GM19328 (cell line): Measurements from ENCODE around the gene KDM6A.
A peak's percentile ranks its signal among the peaks of the same experiment; 100 is the strongest.
"Not testable (repeated sequence)": the region's sequence is repeated elsewhere in the genome, so short reads cannot be mapped to it uniquely, and the experiment has no call there.

ENCODE experiments used
- ATAC-seq: cut with Tn5 transposase; IDR thresholded peaks from one replicate; pipeline ENCODE4 v1.9.1; 2021; ENCODE audit warnings: mild to moderate bottlenecking, moderate library complexity; ENCODE audit not compliant: unreplicated experiment

The KDM6A gene

DNA sequence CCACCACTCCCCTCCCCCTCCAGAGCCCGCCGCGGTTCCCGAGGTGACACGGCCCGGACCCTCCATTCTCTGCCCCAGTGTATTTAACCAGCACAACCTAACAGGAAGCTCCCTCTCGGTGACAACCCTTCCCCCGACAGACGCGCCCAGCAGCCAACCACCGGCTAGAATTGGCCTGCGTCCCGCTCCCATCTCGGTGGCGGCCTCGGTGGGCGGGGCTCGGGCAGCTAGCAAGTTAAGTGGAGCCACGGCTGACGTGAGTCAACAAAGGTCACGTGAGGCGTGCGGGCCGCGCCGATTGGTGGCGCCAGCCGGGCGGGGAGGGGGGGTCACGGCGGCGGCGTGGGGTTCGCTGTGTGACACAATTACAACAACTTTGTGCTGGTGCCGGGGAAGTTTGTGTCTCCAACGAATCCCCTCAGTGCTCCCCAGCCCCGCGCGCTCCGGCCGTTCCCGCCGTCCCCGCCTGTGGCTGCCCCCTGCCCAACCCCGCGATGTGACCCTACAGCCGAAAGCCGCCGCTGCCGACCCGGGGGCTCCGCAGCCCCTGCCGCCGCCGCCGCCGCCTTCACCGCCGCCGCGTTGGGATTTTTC, at the start of gene KDM6A:
KDM6A (plus strand) TSS at position 368 of the 594 bp plus-strand sequence. CDS start 364 bp downstream, outside the sequence.
- peak; percentile 81 for ATAC-seq

DNA sequence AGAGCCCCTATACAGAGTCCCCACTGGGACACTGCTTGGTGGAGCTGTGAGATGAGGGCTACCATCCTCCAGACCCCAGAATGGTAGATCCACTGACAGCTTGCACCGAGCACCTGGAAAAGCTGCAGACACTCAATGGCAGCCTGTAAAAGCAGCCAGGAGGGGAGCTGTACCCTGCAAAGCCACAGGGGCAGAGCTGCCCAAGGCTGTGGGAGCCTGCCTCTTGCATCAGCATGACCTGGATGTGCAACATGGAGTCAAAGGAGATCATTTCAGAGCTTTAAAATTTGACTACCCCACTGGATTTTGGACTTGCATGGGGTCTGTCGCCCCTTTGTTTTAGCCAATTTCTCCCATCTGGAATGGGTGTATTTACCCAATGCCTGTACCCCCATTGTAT, 49.8 kb upstream of the KDM6A start:
- not testable (repeated sequence) for ATAC-seq

DNA sequence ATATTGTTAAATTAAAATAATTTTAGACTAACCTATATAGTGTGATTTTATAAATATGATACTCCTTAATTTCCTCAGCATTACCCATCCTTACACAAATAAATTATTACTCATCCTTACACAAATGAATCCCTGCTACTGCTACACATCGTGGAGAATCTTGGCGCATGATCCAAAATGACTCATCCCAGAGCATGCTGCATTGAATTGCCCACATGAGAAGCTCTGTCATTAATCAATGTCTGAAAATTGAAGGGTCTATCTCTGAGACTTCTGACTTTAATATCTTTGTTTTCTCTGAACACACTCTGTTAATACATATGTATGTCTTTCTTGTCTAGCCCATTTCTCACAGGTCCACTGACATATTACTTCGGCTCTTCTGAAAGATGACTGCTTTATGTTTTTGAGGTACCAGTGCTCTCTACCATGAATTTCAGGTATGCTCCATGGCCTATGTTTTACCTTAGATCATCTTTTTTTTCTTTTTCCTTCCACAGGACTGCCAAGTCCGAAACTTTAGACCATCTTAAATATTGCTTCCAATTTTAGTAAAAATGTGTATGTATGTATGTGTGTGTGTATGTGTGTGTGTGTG, 44.9 kb upstream of the KDM6A start:
- no peak for ATAC-seq

DNA sequence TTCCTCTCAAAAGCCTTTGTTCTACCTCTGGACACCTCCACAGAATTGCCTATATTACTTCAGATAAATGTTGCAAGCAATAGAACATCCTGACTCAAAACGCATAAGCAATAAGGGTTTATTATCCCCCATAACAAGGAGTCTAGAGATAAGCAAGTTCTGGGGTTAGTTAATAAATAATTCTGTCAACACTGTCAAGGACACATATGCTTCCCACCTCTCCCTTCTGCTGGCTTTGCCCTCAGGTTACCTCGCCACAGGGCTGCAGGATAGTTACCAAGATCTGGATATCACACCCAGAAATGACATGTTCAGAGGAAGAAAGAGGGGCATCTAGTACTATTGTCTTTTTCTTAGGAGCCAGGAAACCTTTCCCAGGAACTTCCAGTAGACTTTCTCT, 43.2 kb upstream of the KDM6A start:
- no peak for ATAC-seq

DNA sequence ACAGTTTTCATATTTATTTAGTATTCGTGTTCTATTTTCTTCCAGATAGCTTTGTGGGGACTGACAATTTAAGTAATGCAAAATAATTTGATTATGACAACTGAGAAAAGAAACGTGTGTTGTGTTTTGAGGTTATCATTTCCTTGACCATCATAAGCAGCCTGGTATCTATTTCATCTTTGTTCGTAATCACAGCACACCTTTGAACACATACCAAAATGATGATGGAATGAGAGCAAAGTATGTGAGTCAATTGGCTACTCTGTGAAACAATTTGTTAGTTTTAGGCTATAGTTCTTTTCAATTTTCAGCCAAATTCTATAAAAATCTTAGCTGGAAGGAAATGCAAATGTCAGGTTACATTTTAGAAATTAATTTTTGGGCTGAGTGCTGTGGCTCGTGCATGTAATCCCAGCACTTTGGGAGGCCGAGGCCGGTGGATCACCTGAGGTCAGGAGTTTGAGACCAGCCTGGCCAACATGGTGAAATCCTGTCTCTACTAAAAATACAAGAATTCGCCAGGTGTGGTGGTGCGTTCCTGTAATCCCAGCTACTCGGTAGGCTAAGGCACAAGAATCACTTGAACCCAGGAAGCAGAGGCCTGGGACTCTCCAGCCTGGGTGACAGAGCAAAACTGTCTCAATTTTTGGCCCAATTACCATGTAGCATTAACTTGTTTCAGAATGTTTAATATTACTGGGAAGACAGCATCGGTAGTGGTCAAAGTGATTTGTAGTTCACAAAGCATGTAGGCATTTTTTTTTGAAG, 30.3 kb upstream of the KDM6A start:
- no peak for ATAC-seq

DNA sequence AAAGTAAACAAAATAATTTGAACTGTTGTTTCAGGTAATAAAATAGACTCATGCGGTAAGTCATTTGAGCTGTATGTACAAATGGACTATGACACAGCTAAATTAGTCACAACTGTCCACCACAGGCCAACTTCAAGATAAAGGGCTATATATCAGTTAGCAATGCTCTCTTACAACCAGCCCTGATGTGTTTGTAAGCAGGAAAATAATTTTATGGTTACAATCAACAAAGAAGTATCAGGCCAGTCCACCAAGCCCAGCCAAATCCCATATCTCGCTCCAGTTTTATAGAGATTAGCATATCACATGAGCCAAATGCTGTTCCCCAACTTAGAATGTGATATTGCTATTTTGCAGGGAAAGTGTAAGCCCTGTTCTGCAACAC, 29.7 kb upstream of the KDM6A start:
- ATAC-seq, result no peak

DNA sequence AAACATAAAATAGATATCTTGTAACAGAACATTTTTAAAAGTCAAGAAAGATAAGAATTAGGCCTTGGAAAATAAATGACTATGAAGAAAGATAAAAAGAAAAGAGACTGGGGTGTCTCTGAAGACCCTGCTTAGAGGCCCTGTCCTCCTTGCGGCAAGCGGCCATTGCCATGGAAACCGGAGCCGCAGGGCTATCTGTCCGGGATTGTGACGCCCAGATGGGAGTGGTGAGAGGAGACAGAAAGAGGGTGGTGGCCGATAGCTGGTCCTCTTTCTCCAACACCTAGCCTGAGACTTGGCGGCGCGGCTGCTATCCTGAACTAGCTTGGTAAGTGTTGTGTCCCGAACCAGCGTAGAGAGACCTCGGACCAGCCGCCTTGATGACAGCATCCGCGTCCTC, 29.2 kb upstream of the KDM6A start, which contains the start of gene DUSP21:
DUSP21 (plus strand) TSS at position 269 of the 400 bp plus-strand sequence; CDS start at position 381, 112 bp downstream.
- no peak for ATAC-seq

DNA sequence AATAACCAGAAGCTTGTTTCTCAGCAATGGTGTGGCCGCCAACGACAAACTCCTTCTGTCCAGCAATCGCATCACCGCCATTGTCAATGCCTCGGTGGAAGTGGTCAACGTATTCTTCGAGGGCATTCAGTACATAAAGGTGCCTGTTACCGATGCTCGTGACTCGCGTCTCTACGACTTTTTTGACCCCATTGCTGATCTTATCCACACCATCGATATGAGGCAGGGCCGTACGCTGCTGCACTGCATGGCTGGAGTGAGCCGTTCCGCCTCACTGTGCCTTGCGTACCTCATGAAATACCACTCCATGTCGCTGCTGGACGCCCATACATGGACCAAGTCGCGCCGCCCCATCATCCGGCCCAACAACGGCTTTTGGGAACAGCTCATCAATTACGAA, 28.8 kb upstream of the KDM6A start:
- no peak for ATAC-seq

DNA sequence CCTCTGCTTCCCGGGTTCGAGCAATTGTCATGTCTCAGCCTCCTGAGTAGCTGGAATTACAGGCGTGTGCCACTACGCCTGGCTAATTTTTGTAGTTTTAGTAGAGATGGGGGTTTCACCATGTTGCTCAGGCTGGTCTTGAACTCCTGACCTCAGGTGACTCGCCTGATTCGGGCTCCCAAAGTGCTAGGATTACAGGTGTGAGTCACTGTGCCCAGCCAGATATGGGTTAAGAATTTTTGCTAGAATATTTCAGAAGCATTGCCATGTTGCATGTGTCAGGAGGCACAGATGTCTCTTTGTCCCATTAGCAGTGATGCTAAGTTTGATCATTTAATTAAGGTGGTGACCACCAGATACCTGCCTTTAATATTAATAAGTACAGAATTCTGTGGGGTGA, 22.1 kb upstream of the KDM6A start:
- not testable (repeated sequence) for ATAC-seq

DNA sequence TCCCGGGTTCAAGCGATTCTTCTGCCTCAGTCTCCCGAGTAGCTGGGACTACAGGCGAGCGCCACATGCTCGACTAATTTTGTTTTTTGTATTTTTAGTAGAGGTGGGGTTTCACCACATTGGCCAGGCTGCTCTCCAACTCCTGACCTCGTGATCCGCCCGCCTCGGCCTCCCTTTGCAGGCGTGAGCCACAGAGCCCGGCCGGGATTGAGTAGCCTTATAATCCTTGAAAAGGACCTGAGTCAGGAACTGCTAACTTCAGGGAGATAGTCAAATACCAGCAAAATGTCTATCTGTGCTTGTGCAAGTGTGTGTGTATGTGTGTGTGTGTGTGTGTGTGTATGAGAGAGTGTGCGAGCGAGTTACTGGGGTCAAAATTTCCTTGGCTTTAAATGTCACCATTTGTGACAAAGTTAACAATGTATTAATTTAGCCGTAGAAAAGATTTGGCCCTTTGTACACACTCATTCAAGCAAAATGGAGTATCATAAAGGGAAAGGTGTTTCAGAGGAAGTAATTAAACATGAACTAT, 1.8 kb upstream of the KDM6A start:
- no peak for ATAC-seq

DNA sequence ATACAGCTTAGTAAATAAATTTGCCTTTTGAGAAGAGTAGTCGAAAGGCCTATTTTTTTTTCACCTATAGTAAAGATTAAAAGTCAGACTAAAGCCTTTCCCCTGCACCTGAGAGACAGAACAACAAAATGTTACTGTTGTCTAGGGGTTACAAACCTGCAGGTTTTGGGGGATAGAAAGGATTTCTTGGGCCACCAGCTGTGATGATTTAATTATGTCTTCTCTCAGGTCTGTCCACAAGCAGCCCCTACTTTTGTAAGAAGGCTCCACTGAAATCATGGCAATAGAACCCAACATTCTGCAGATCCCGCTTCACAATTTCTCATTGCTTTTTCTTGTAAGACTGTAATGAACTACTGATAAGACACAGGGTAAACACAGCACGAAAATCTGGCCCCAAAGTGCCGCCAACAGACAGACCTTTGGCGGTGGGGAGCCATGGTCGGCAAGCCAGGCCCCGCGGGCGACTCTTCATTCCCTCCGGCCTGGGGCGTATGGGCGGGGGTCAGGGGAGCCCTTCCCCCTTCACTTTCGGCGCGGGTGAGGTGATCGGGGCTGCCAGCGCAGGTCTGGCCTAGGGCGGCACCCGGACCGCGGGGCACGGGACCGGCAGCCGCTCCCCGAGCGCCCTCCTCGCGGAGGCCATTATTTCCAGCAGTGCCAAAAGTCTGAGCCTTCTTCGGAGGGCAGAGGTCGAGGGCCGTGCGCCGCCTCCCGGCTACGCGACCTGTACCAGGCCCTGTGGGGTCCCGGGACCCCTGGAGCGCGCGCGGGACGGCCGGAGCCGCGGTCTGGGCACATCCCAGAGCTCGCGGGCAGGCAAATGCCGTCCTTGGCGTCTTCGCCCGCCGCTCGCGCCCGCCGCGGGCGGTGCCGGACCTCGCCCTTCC, 812 bp upstream of the KDM6A start:
- peak; percentile 26 for ATAC-seq

DNA sequence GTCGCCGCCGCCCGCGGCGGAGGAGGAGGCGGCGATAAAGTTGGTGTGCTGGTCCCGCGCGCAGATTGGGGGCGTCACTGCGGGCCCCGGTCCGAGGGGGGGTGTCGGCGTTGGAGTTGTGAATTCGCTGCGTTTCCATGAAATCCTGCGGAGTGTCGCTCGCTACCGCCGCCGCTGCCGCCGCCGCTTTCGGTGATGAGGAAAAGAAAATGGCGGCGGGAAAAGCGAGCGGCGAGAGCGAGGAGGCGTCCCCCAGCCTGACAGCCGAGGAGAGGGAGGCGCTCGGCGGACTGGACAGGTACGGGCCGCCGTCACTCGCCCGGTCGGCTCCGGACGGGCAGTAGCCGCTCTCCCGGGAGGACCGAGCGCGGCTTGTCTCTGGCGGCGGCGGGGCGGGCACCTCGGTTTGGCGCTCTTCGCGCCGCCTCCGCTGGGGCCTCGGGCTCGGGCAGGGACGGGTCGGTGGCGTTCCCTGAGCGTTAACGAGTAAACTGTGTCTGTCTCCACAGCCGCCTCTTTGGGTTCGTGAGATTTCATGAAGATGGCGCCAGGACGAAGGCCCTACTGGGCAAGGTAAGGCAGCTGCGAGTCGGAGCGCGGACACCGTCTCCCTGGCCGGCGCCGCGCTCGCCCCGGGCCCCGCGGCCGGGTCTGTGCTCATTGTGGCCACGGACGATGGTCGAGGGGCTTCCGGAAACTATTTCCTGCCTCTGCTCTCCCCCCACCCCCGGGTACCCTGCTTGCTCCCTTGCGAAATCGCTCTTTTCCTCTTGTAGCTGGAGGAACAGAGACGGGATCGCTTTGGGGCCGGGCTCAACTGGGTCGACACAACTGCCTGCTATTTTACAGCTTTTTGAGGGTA, 658 bp downstream of the KDM6A start:
- no peak for ATAC-seq

DNA sequence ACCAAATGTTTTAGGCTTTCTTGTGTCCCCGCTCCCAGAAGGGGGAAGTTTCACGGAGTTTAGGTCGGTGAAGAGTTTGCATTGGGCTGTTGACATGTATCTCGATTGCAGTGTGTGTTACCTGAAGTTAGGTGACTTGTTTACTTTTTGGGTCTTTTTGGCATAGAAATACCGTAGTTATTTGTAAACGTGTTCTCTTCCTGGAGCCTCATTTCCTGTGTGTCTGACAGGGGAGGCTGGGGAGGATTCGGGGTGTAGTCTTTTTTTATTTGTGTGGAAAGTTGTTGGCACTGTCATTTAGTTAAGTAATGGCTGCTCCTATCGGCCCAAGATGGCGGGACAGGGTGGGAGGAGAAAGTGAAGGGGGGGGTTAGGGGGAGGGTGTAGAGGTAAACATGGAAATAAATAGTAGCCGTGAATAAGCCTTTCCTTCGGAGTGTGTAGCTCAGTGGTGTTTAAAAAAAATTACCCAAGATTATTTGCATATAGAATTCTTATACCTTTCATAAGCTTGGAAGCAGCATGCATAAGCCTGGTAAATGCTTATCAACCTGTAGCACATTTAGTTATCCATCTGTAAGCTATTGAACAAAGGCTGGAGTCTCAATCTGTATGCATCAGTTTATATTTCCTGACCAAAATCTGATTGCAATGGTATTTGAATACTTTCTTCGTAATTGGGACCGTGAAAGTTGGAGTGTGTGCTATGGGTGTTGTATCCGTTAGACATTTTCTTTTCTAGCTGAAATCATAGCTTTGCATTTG, 1.6 kb downstream of the KDM6A start:
- ATAC-seq, result no peak

DNA sequence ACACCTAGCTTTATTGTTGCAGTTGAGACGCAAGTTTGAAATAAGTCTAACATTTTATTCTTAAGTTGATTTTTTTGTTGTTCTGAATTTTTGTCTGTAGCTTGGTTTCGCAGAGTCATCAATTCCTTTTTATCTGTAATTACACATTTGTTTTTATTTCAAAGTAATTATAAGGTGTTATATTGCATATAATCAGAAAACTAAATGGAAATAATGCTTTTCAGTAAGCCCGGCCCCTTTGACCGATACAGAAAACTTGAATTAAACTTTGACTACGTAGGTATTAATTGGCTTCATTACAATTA, 2.1 kb downstream of the KDM6A start:
- no peak for ATAC-seq

DNA sequence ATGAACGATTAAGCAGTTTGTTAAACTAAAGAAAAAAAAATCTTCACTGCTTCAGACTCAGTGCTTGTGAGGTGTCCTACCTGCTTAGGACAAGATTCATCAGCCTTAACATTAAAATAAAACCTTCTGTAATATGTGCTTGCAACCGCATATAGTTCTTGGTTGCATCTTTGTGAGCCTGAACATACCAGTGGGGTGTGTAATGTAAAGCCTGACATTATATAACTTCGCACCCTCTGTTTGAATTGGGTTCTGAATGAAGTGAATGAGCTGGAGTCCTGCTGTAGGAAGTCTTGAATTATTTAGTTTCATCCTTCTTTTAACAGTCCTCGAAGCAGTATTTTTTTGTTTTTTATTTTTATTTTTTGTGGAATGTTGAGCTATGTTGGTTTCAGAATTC, 3.1 kb downstream of the KDM6A start:
- ATAC-seq, result no peak

DNA sequence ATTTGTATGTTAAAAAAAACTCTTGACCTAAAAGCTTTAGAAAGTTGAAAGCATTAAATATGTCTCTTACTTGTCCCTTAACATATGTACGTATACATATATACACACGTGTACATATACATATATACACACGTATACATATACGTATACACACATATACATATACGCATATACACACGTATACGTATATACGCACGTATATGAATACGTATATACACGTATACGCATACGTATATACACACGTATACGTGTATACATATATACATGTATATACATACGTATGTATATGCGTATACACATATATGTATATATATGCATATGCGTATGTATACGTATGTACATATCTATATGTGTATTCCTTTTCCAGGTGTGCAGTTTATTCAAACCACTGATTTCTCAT, 3.8 kb downstream of the KDM6A start:
- no peak for ATAC-seq

DNA sequence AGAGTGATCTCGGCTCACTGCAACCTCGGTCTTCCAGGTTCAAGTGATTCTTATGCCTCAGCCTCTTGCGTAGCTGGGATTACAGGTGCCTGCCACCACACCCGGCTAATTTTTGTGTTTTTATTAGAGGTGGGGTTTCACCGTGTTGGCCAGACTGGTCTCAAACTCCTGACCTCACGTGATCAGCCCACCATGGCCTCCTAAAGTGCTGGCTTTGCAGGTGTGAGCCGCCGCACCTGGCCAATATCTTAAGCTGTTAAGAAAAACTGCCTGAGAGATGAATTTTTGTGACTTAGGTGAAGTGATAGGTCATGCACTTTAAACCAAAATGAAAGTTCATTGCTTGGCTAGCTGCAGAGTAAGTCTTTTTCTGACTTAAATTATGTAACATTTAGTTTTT, 5.8 kb downstream of the KDM6A start:
- ATAC-seq, result no peak

DNA sequence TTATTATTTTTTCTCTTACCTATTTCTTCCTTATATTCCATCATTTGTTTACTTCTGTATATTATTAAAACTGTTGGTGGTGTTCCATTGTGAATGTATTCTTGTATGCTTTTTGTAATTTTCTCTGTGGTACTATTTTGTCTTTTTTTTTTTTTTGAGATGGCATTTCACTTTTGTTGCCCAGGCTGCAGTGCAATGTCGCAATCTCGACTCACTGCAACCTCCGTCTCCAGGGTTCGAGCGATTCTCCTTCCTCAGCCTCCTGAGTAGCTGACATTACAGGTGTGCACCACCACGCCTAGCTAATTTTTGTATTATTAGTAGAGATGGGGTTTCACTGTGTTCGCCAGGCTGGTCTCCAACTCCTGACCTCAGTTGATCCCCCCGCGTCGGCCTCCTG, 8.6 kb downstream of the KDM6A start:
- no peak for ATAC-seq

DNA sequence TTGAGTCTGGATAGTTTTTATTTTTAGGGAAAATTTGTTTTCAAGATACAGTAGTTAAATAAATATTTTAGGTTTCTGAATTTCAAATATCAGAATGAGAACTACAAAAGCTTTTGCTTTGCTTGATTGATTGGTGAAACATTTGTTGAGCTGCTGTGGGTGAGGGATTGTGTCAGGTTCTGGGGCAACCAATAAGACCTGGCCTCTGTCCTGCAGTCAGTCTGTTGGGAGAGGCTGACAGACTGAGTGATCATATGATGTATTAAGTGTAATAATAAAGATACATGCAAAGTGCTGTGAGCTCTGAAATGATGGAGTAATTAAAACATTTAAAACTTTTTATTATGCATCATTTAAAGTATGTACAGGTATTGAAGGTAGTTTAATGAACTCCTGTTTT, 9.6 kb downstream of the KDM6A start:
- no peak for ATAC-seq
